HepG2 (cell line): Measurements from ENCODE around the gene ACAP3. TPM values are rescaled to one million over a fixed set of nuclear protein-coding genes. Genes with fewer than 3 reads are reported as not detected.

Experiments used
- CBX5 ChIP-seq: sonication (generic); formaldehyde crosslinking; IDR thresholded peaks from 2 replicates; pipeline ENCODE4 v1.4.0; 2020; ENCODE audit warnings: missing genetic modification reagents, borderline replicate concordance
- CEBPB ChIP-seq: IDR thresholded peaks from 2 replicates; pipeline ENCODE4 v1.6.1; 2011; ENCODE audit warnings: low read depth, low read length, improper control_type of control experiment, borderline replicate concordance
- E2F1 ChIP-seq: sonication (generic); formaldehyde crosslinking; IDR thresholded peaks from 2 replicates; pipeline ENCODE4 v1.5.0; 2020; ENCODE audit warnings: missing genetic modification reagents
- FOXA3 ChIP-seq: IDR thresholded peaks from 2 replicates; pipeline ENCODE4 v1.6.1; 2016; ENCODE audit warnings: missing genetic modification reagents, missing compliant biosample characterization
- LCORL ChIP-seq, 2 experiments: fragments of 450-650 bp in 1 of 2; sonication (generic) in 1 of 2; formaldehyde crosslinking in 1 of 2; IDR thresholded peaks; 2 replicates each; pipeline versions ENCODE4 v1.5.0 to v1.6.1; 2017 to 2020; ENCODE audit warnings: antibody characterized with exemption in 1 of 2, missing genetic modification reagents in 1 of 2
- NBN ChIP-seq: fragments of 450-650 bp; conservative IDR thresholded peaks from 2 replicates; pipeline ENCODE4 v1.6.1; 2017
- RORA ChIP-seq: sonication (generic); formaldehyde crosslinking; IDR thresholded peaks from 2 replicates; pipeline ENCODE4 v1.5.0; 2020; ENCODE audit warnings: mild to moderate bottlenecking, missing genetic modification reagents, moderate library complexity
- RXRA ChIP-seq: sonication (generic); formaldehyde crosslinking; IDR thresholded peaks from 2 replicates; pipeline ENCODE4 v1.5.1; 2020; ENCODE audit warnings: missing genetic modification reagents
- SIX1 ChIP-seq: sonication (generic); formaldehyde crosslinking; IDR thresholded peaks from 2 replicates; pipeline ENCODE4 v1.4.0; 2020; ENCODE audit warnings: missing genetic modification reagents, borderline replicate concordance
- SMAD3 ChIP-seq: sonication (generic); formaldehyde crosslinking; IDR thresholded peaks from 2 replicates; pipeline ENCODE4 v1.4.0; 2020; ENCODE audit warnings: missing genetic modification reagents
- SOX6 ChIP-seq, 2 experiments: fragments of 450-650 bp in 1 of 2; sonication (generic) in 1 of 2; formaldehyde crosslinking in 1 of 2; IDR thresholded peaks; 2 replicates each; pipeline versions ENCODE4 v1.4.0 to v1.6.1; 2017 to 2020; ENCODE audit warnings: antibody characterized with exemption in 1 of 2, mild to moderate bottlenecking in 1 of 2, missing genetic modification reagents in 1 of 2
- SP2 ChIP-seq: sonication (generic); formaldehyde crosslinking; IDR thresholded peaks from 2 replicates; pipeline ENCODE4 v1.5.1; 2020; ENCODE audit warnings: mild to moderate bottlenecking, missing genetic modification reagents
- TBP ChIP-seq: sonication (generic); formaldehyde crosslinking; IDR thresholded peaks from 2 replicates; pipeline ENCODE4 v1.5.0; 2020; ENCODE audit warnings: missing genetic modification reagents
- XBP1 ChIP-seq: sonication (generic); formaldehyde crosslinking; IDR thresholded peaks from 2 replicates; pipeline ENCODE4 v1.5.0; 2020; ENCODE audit warnings: missing genetic modification reagents
- ZBTB39 ChIP-seq: sonication (generic); formaldehyde crosslinking; IDR thresholded peaks from 2 replicates; pipeline ENCODE4 v1.5.0; 2020; ENCODE audit warnings: missing genetic modification reagents
- ZGPAT ChIP-seq: IDR thresholded peaks from 2 replicates; pipeline ENCODE4 v1.6.1; 2016; ENCODE audit warnings: mild to moderate bottlenecking
- ZMYM3 ChIP-seq: sonication (generic); formaldehyde crosslinking; IDR thresholded peaks from 2 replicates; pipeline ENCODE4 v1.5.1; 2020; ENCODE audit warnings: mild to moderate bottlenecking, missing genetic modification reagents
- ZNF329 ChIP-seq: sonication (generic); formaldehyde crosslinking; IDR thresholded peaks from 2 replicates; pipeline ENCODE4 v1.9.0; 2021; ENCODE audit warnings: low read depth, mild to moderate bottlenecking, missing genetic modification reagents
- ZNF367 ChIP-seq: sonication (generic); formaldehyde crosslinking; IDR thresholded peaks from 2 replicates; pipeline ENCODE4 v1.4.0; 2020; ENCODE audit warnings: missing genetic modification reagents, borderline replicate concordance
- ZNF468 ChIP-seq: sonication (generic); formaldehyde crosslinking; IDR thresholded peaks from 2 replicates; pipeline ENCODE4 v1.8.0; 2022; ENCODE audit warnings: mild to moderate bottlenecking, moderate library complexity, missing genetic modification reagents
- ZNF605 ChIP-seq: sonication (generic); formaldehyde crosslinking; IDR thresholded peaks from 2 replicates; pipeline ENCODE4 v1.8.0; 2022; ENCODE audit warnings: mild to moderate bottlenecking, missing genetic modification reagents
- ZNF704 ChIP-seq: sonication (generic); formaldehyde crosslinking; IDR thresholded peaks from 2 replicates; pipeline ENCODE4 v1.8.1; 2023; ENCODE audit warnings: mild to moderate bottlenecking, inconsistent platforms, moderate library complexity, missing genetic modification reagents, borderline replicate concordance
- ZNF709 ChIP-seq: sonication (generic); formaldehyde crosslinking; IDR thresholded peaks from 2 replicates; pipeline ENCODE4 v1.5.0; 2020; ENCODE audit warnings: mild to moderate bottlenecking, missing genetic modification reagents
- polyA plus RNA-seq, 8 experiments: library from polyadenylated mRNA; depleted of rRNA in 3 of 8; stranded (reverse) in 7 of 8; unstranded in 1 of 8; fragments of >200 nt; fragmentation: Illumina TruSeq in 4 of 8; extraction: Trizol in 4 of 8; gene quantifications; 2 replicates each; pipeline versions ENCODE4 v1.2.1 to v1.2.3, GENCODE V29; 2011 to 2016; ENCODE audit warnings: low read depth in 4 of 8, missing spikeins in 1 of 8, mixed read lengths in 1 of 8; ENCODE audit not compliant: insufficient read depth in 1 of 8
- total RNA-seq, 5 experiments: library from RNA; depleted of rRNA; stranded (reverse); fragments of >200 nt; fragmentation: Illumina TruSeq; extraction: Trizol; gene quantifications; 2 replicates each; pipeline ENCODE4 v1.2.3, GENCODE V29; 2016; ENCODE audit warnings: low read depth in 1 of 5

The ACAP3 gene
- total and polyA plus RNA-seq, 2 of the 13 experiments (the other 11 are each of a cell fraction or from before 2014, with no cell fraction given): 29.4 to 50.8 TPM

GRCh38 chr1:1324524-1325287 lies 17.0 kb upstream of the ACAP3 start, which contains the start of the genes CPTP and INTS11 (continued):
- TF ChIP-seq RORA (CRISPR knock-in tag) (no peak), NBN (no peak), ZGPAT (CRISPR knock-in tag) (peak; percentile 78; the same call in 1 of the 2 replicates), E2F1 (CRISPR knock-in tag) (no peak), ZNF605 (CRISPR knock-in tag) (peak; percentile 19; the same call in 1 of the 2 replicates), SMAD3 (CRISPR knock-in tag) (no peak), XBP1 (CRISPR knock-in tag) (no peak), TBP (0 out of 2 replicates have a peak, but pooled peaks have one; percentile 29), ZNF367 (no peak), RXRA (CRISPR knock-in tag) (peak; percentile 73), FOXA3 (no peak), SOX6 (IDR thresholded peaks at IDR 0.05) (no peak), SOX6 (CRISPR knock-in tag; IDR thresholded peaks at IDR 0.05) (peak; percentile 34; the same call in 1 of the 2 replicates), CEBPB (no peak), ZBTB39 (CRISPR knock-in tag) (0 out of 2 replicates have a peak, but pooled peaks have one; percentile 17), ZNF468 (CRISPR knock-in tag) (no peak; the same call in 1 of the 2 replicates), SP2 (CRISPR knock-in tag) (peak; percentile 68), ZNF709 (CRISPR knock-in tag) (0 out of 2 replicates have a peak, but pooled peaks have one; percentile 32), LCORL (IDR thresholded peaks at IDR 0.05) (no peak), LCORL (CRISPR knock-in tag; IDR thresholded peaks at IDR 0.05) (peak; percentile 82), ZNF329 (CRISPR knock-in tag) (peak; percentile 73; the same call in 1 of the 2 replicates), CBX5 (CRISPR knock-in tag) (no peak), ZNF704 (CRISPR knock-in tag) (no peak), ZMYM3 (CRISPR knock-in tag) (0 out of 2 replicates have a peak, but pooled peaks have one; percentile 11), SIX1 (no peak)
